Brain pericyte (primary cell): ENCODE results near the gene ABHD16B.

Experiments
- DNase-seq: peaks from one replicate; pipeline ENCODE4 v3.0.0-alpha.2; 2012; ENCODE audit warnings: low read depth, low spot score

ABHD16B gene

DNA sequence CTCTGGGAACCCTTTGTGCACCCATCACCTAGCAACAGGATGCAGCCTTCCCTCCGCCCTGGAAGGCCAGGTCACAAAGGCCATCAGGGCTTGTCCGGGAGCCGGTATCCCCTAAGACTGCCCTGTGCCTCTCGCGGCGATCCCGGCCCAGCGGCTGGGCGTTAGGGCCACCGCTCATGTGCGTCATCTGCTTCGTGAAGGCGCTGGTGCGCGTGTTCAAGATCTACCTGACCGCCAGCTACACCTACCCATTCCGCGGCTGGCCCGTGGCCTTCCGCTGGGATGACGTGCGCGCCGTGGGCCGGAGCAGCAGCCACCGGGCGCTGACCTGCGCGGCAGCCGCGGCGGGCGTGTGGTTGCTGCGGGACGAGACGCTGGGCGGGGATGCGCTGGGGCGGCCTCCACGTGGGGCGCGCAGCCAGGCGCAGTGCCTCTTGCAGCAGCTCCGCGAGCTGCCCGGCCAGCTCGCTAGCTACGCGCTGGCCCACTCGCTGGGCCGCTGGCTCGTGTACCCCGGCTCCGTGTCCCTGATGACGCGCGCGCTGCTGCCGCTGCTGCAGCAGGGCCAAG lies at the start of gene ABHD16B:
ABHD16B (plus strand) TSS at position 134 of the 570 bp plus-strand sequence; CDS start at position 177, 43 bp downstream.
- no peak for DNase-seq

DNA sequence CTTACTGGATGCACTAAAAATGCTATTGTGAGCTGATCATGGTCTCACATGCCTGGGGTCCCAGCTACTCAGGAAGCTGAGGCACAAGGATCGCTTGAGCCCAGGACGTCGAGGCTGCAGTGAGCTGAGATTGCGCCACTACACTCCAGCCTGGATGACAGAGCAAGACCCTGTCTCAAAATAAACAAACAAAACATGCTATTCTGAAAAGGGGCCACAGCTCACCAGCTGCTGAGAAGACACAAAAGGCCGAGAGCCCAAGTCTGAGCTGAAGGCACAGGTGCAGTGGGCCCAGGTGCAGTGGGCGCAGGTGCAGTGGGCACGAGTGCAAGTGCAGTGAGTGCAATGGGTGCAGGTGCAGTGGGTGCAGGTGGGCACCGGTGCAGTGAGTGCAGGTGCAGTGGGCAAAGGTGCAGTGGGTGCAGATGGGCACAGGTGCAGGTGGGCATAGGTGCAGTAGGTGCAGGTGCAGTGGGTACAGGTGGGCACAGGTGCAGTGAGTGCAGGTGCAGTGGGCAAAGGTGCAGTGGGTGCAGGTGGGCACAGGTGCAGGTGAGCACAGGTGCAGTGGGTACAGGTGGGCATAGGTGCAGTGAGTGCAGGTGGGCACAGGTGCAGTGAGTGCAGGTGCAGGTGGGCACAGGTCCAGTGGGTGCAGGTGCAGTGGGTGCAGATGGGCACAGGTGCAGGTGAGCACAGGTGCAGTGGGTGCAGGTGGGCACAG lies 46.2 kb upstream of the ABHD16B start:
- DNase-seq = no peak

DNA sequence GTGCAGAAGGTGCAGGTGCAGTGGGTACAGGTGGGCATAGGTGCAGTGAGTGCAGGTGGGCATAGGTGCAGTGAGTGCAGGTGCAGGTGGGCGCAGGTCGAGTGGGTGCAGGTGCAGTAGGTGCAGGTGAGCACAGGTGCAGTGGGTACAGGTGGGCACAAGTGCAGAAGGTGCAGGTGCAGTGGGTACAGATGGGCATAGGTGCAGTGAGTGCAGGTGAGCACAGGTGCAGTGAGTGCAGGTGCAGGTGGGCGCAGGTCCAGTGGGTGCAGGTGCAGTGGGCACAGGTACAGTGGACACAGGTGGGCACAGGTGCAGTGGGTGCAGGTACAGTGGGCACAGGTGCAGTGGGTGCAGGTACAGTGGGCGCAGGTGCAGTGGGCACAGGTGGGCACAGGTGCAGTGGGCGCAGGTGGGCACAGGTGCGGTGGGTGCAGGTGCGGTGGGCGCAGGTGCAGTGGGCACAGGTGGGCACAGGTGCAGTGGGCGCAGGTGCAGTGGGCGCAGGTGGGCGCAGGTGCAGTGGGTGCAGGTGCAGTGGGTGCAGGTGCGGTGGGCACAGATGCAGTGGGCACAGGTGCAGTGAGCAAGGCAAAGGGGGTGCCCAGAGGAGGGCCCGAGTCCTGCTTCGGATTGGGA lies 45.6 kb upstream of the ABHD16B start:
- DNase-seq = no peak

DNA sequence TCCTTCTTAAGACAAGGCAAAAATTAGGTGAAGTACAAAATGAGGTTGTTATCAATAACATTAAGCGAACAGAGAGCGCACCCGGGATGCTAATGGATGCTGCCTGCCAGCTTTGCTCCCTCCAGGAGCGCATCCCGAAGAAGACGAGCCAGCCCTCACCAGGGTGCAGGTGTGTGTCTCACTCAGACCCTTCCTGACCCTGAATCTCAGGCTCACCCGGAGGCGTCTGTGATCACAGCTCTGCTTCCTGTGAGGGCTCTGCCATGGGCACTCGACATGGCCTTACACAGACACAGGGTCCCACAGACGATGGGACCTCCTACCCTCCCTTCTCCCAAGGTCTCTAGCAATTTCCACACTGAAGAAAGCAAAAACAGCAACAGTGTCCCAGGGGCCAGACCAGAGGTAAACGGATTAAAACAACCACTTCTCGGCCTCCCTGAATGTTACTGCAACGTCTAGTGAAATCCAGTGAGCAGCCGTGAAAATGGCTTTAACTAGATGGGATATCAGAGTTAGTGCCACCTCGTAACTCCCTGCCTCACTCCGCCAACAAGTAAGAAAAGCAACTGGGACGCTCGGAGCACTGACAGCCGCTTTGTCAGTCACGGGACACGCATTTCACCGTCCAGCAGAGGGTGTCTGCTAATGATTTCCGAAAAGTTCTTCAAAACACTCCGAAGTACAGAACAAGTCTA lies 41.9 kb upstream of the ABHD16B start:
- DNase-seq = no peak

GRCh38 chr20:63821811-63822210 lies 39.5 kb upstream of the ABHD16B start:
- no peak for DNase-seq

DNA sequence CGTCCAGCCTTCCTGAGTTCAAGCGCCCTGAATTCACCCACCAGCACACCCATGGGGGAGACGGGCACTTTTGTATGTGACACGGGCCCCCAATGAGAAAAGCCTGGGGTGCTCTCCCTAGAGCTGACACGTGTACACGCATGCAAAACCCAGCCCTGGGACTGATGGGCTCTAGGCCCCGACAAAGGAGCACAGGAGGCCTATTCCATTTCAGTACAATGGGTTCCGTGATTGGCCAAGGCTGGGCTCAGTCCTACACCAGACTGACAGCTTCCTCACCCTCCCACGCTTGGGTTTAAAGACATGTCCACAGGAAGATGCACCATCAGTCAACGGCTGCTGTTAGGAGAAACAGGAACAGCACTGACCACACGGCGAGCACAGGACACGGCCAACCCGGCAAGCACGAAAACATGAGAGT lies 39.0 kb upstream of the ABHD16B start:
- no peak for DNase-seq

- no peak for DNase-seq
These were observed 37.5 kb upstream of the ABHD16B start for GRCh38 chr20:63823691-63824311.

GRCh38 chr20:63825331-63826118 lies 35.8 kb upstream of the ABHD16B start:
- DNase-seq = no peak

DNA sequence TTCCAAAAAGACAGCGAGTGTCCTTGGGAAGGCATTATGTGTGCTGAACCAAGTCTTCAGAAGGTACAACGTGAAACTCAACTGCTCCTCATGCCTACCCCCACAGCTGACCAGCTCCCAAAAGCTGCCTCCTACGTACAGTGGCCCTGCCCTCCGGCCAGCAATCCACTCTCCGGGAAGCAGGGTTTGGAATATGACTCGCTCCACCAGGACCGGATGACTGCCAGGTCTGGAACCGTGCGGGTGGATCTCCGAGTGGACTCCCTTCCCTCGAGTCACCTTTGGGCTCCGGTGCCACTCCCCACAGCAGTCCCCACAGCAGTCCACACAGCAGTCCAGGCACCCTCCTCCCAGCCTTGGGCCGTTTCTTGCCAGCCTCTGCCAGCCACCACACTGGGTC lies 34.5 kb upstream of the ABHD16B start:
- DNase-seq = no peak

GRCh38 chr20:63828124-63828523 lies 33.2 kb upstream of the ABHD16B start:
- no peak for DNase-seq

- no peak for DNase-seq
These were observed 32.8 kb upstream of the ABHD16B start for GRCh38 chr20:63828545-63828944.

- DNase-seq = no peak
These were observed 32.3 kb upstream of the ABHD16B start for GRCh38 chr20:63828951-63829350.

DNA sequence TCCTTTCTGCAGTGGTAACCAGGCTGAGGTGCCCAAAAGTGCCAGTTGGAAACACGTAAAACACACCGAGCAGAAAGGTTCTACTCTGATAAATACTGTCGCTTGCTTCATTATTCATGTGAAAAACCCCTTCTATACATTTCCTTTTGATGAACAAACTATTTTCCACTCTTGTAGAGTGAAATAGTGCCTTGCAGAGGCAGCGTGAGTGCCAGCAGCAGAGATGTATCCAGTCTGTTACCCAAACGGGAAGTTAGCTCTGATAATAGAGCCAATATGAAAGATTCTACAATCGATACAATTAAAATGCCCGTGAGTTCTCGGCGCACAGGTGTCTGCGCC lies 31.7 kb upstream of the ABHD16B start:
- no peak for DNase-seq

GRCh38 chr20:63829945-63830835 lies 31.1 kb upstream of the ABHD16B start:
- no peak for DNase-seq

DNA sequence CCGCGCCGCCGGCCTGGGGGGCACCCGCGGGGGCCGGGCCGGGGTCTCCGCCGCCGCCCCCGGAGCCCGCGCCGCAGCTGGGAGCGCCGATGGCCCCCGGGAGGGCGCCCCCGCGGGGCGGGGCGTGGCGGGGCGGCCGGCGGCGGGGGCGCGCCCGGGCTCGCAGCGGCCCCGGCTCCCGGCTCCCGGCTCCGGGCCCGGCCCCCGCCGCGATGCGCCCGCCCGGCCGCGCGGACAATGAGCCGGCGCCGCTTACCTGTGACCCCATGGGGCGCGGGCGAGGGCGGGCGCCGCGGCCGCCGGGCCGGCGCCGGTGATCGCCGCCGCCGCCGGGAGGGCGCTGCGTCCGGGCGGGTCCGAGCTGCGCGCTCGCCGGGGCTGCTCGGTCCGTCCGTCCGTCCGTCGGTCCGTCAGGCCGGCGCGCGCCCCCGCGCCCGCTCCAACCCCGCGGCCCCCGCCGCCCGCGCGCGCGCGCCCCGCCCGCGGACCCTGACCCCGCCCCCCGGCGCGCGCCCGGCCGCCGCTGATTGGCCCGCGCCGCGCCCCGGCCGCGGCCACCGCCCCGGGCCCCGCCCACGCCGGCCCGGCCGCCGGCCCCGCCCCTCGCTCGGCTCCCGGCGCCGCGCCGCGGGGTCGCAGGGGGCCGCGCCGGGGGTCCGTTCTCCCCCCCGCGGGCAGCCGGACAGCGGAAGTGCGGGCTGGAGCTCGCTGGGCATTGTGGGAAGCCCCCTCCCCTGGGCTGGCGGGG lies 30.3 kb upstream of the ABHD16B start, which contains the start of gene ZBTB46:
ZBTB46 (minus strand) TSS at position 424 of the 748 bp plus-strand sequence. CDS start 40,507 bp downstream, outside the sequence.
- no peak for DNase-seq

DNA sequence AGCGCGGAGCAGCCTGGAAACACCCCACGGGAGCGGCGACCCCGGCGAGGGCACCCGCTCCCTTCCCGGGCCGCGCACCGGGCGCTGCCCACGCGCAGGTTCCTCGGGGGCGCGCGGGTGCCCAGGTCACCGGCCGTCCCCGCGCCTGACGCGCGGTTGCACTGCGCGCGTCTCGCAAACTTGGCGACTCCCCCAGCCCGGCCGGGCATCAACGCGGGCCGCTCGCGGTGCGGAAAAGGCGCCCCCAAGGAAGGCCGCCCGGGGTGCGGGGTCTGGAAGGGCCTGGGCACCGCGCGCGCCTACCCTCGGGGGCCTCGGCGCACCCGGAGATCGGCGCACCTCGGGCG lies 29.7 kb upstream of the ABHD16B start:
- DNase-seq = no peak

DNA sequence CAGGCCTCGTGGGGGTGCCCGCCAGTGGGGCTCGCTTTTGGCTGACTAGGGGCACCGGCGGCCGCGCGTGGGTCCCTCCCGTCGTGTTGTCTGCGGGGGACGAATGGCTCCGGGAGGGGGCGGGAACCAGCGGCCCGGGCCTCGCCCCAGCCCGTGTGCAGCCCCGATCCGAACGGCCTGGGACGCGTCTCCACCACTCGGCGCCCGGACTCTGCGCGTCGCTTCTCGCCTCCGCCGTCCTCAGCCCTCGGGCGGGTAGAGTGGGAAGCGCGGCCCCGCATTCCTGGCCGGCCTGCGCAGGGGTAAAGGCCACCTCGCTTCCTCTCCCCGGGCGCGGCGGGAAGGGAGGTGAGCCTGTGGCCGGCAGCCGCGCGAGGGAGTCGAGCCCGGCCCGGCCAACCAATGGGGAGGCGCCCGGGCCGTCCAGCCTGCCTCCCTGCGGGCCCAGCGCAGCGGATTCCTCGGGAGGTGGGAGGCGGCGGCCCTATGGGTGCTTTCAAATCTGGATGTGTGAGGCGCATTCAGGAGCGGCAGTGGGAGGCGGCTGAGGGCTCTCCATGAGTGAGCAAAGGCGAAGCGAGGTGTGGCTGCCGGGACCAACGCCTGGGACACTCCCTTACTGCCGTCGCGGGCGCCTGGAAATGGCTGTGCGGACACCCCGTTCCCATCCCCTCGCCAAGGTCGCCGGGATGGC lies 29.2 kb upstream of the ABHD16B start:
- DNase-seq = no peak

DNA sequence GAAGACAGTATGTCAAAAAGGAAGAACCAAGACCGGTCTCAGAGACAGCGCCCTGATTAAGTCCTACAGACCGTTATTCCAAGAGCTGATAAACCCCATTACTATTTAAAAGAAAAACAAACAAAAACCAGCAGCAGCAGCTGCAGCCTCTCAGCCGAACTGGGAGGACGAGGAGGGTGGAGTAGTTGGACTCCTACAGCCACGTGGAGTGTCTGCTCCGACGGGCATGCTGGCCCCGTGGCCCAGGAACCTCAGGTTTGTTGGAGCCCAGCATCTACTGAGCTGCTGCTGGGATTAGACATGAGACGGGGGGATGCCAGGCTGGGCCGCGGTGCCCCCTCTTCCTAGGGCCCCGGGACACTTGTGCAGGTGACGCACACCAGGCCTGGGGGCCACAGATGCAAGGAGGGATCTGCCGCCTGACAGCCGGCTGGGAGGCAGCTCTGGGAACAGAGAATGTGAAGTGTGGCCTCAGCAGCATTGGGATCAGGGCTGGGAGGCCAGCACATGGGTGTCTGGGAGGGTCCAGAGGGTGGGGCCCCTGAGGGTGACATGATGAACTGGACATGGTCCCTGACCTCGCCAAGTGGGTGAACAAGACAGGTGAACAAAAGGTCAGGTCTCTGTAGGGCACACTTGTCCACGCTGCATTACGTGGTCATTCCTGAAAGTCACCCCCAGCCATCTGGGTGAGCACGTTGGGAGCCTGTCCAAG lies 27.4 kb upstream of the ABHD16B start:
- DNase-seq = no peak
